ENCODE results near the gene STX16. TPM values are rescaled to one million over a fixed set of nuclear protein-coding genes. Genes with fewer than 3 reads are reported as not detected.

Gene STX16
- total RNA-seq, 1 experiment from 2014 or later, result 38.0 TPM

- Histone ChIP-seq H3K36me3 (no peaks in the 10 kb centered on the region), H3K9me3 (replicated peaks) (no peaks in the 10 kb centered on the region), H3K4me3 (no peak overlapping the region)
Measured at GRCh38 chr20:58696411-58696961, 45.4 kb downstream of the STX16 start.

GRCh38 chr20:58697201-58697866, 46.3 kb downstream of the STX16 start:
- H3K4me1 ChIP-seq, result no peaks in the 10 kb centered on the region
- H3K9me3 ChIP-seq (replicated peaks), result no peaks in the 10 kb centered on the region
- DNase-seq, result no peak
- H3K4me3 ChIP-seq, result no peak overlapping the region
- no peak overlapping the region for H3K27ac ChIP-seq
- H3K27me3 ChIP-seq, result no peaks in the 10 kb centered on the region
- H3K36me3 ChIP-seq, result no peaks in the 10 kb centered on the region

More at GRCh38 chr20:58696411-58696961, 45.4 kb downstream of the STX16 start:
- no peak overlapping the region for H3K27ac ChIP-seq
- no peaks in the 10 kb centered on the region for H3K4me1 ChIP-seq
- H3K27me3 ChIP-seq, result no peaks in the 10 kb centered on the region
- DNase-seq, result no peak

GRCh38 chr20:58697867-58698703, 47.0 kb downstream of the STX16 start:
- no peaks in the 10 kb centered on the region for H3K4me1 ChIP-seq
- H3K27ac ChIP-seq, result no peak overlapping the region
- no peaks in the 10 kb centered on the region for H3K9me3 ChIP-seq (replicated peaks)
- H3K4me3 ChIP-seq, result no peak overlapping the region
- DNase-seq, result no peak
- no peaks in the 10 kb centered on the region; the same call in 1 of the 2 replicates for H3K36me3 ChIP-seq
- H3K27me3 ChIP-seq, result no peaks in the 10 kb centered on the region

GRCh38 chr20:58698741-58699622, 47.9 kb downstream of the STX16 start:
- H3K27ac ChIP-seq, result no peak overlapping the region
- H3K9me3 ChIP-seq (replicated peaks), result no peaks in the 10 kb centered on the region
- no peaks in the 10 kb centered on the region for H3K4me1 ChIP-seq
- H3K36me3 ChIP-seq, result no peaks in the 10 kb centered on the region; the same call in 1 of the 2 replicates
- no peak for DNase-seq
- H3K4me3 ChIP-seq, result no peak overlapping the region
- no peaks in the 10 kb centered on the region for H3K27me3 ChIP-seq

GRCh38 chr20:58699623-58700107, 48.6 kb downstream of the STX16 start:
- Histone ChIP-seq H3K4me3 (no peak overlapping the region), H3K9me3 (replicated peaks) (no peaks in the 10 kb centered on the region), H3K27me3 (no peaks in the 10 kb centered on the region), H3K36me3 (no peaks in the 10 kb centered on the region; the same call in 1 of the 2 replicates), H3K4me1 (no peaks in the 10 kb centered on the region), H3K27ac (no peak overlapping the region)
- no peak for DNase-seq

GRCh38 chr20:58700121-58700821, 49.2 kb downstream of the STX16 start:
- no peak overlapping the region for H3K27ac ChIP-seq
- no peaks in the 10 kb centered on the region for H3K4me1 ChIP-seq
- H3K9me3 ChIP-seq (replicated peaks), result no peaks in the 10 kb centered on the region
- no peaks in the 10 kb centered on the region; the same call in 1 of the 2 replicates for H3K36me3 ChIP-seq
- H3K27me3 ChIP-seq, result no peaks in the 10 kb centered on the region
- DNase-seq, result no peak
- no peak overlapping the region for H3K4me3 ChIP-seq

- no peak for DNase-seq
- H3K27ac ChIP-seq, result no peak overlapping the region
- H3K36me3 ChIP-seq, result no peaks in the 10 kb centered on the region; the same call in 1 of the 2 replicates
- no peaks in the 10 kb centered on the region for H3K4me1 ChIP-seq
- no peaks in the 10 kb centered on the region for H3K27me3 ChIP-seq
- no peaks in the 10 kb centered on the region for H3K9me3 ChIP-seq (replicated peaks)
- no peak overlapping the region for H3K4me3 ChIP-seq
Measured at GRCh38 chr20:58700823-58701222, 49.7 kb downstream of the STX16 start.

GRCh38 chr20:58701431-58702160, 50.5 kb downstream of the STX16 start:
- H3K4me3 ChIP-seq, result no peak overlapping the region
- H3K27ac ChIP-seq, result no peak overlapping the region
- H3K4me1 ChIP-seq, result no peaks in the 10 kb centered on the region
- no peaks in the 10 kb centered on the region for H3K9me3 ChIP-seq (replicated peaks)
- H3K36me3 ChIP-seq, result no peaks in the 10 kb centered on the region; the same call in 1 of the 2 replicates
- no peaks in the 10 kb centered on the region for H3K27me3 ChIP-seq
- no peak for DNase-seq

GRCh38 chr20:58702161-58702510, 51.1 kb downstream of the STX16 start:
- no peaks in the 10 kb centered on the region; the same call in 1 of the 2 replicates for H3K36me3 ChIP-seq
- H3K9me3 ChIP-seq (replicated peaks), result no peaks in the 10 kb centered on the region
- no peak overlapping the region for H3K4me3 ChIP-seq
- no peaks in the 10 kb centered on the region for H3K4me1 ChIP-seq
- no peaks in the 10 kb centered on the region for H3K27me3 ChIP-seq
- no peak overlapping the region for H3K27ac ChIP-seq
- peak in 1 of 2 experiments; percentile 2 for DNase-seq

- H3K36me3 ChIP-seq, result no peaks in the 10 kb centered on the region; the same call in 1 of the 2 replicates
- H3K4me3 ChIP-seq, result no peak overlapping the region
- DNase-seq, result peak in 1 of 2 experiments; percentile 2
- H3K27me3 ChIP-seq, result no peaks in the 10 kb centered on the region
- no peaks in the 10 kb centered on the region for H3K9me3 ChIP-seq (replicated peaks)
- H3K27ac ChIP-seq, result no peak overlapping the region
- H3K4me1 ChIP-seq, result no peaks in the 10 kb centered on the region; the same call in 1 of the 2 replicates
Measured at GRCh38 chr20:58702859-58703648, 52.0 kb downstream of the STX16 start.

- Histone ChIP-seq H3K4me1 (peaks cover 4% of the 10 kb centered on the region), H3K27me3 (no peaks in the 10 kb centered on the region), H3K36me3 (no peaks in the 10 kb centered on the region; the same call in 1 of the 2 replicates), H3K27ac (no peak overlapping the region), H3K9me3 (replicated peaks) (no peaks in the 10 kb centered on the region), H3K4me3 (no peak overlapping the region)
- no peak for DNase-seq
Measured at GRCh38 chr20:58703765-58704371, 52.8 kb downstream of the STX16 start.

- H3K27ac ChIP-seq, result no peak overlapping the region
- no peaks in the 10 kb centered on the region for H3K9me3 ChIP-seq (replicated peaks)
- H3K4me3 ChIP-seq, result no peak overlapping the region
- no peaks in the 10 kb centered on the region for H3K27me3 ChIP-seq
- DNase-seq, result no peak
- no peaks in the 10 kb centered on the region; the same call in 1 of the 2 replicates for H3K36me3 ChIP-seq
- H3K4me1 ChIP-seq, result peaks cover 9% of the 10 kb centered on the region
Measured at GRCh38 chr20:58705208-58705926, 54.3 kb downstream of the STX16 start.
